ENCODE data around the gene HIVEP1. TPM values are rescaled to one million over a fixed set of nuclear protein-coding genes. Genes with fewer than 3 reads are reported as not detected.

HIVEP1 gene
- total RNA-seq, 1 experiment from 2014 or later, result 16.7 TPM

GRCh38 chr6:12149944-12150510 lies 137.9 kb downstream of the HIVEP1 start:
- ChIA-PET CTCF (interaction anchor here (0.7 kb wide), 1 partner anchor 84 kb away, joined by 4 read pairs; no protein-coding TSS in a partner anchor), POLR2A (no interaction called here)
- Histone ChIP-seq H3K27ac (ENCODE audit: low read length) (no peak overlapping the region), H3K9me3 (ENCODE audit: control insufficient read depth, insufficient read depth, low read depth, low read length) (no peaks in the 10 kb centered on the region), H3K4me1 (ENCODE audit: control insufficient read depth, insufficient read depth, low read length) (peaks cover 24% of the 10 kb centered on the region), H3K36me3 (ENCODE audit: control insufficient read depth, insufficient read depth, low read length) (no peaks in the 10 kb centered on the region), H3K4me3 (ENCODE audit: low read depth in 2 of 2, low read length in 2 of 2) (no peak overlapping the region), H3K27me3 (ENCODE audit: control insufficient read depth, insufficient read depth, low read length) (no peaks in the 10 kb centered on the region)
- intact Hi-C loops (cut with micrococcal nuclease; ENCODE audit: unreplicated experiment) (loop anchor here (1.0 to 10.0 kb wide), 4 partner anchors 82 to 495 kb away; no protein-coding TSS in a partner anchor), in situ Hi-C loops (cut with HindIII; ENCODE audit: low pct_unique_long_range_greater_than_20kb, low sequenced_read_pairs) (no loop called here)
- BruUV-seq (replicated peaks), result no TSS peak
- no peak for DNase-seq (ENCODE audit: low read depth, low spot score)
- ATAC-seq, result no peak
- no peak for TF ChIP-seq POLR2AphosphoS5 (IDR thresholded peaks at IDR 0.05; ENCODE audit: low read depth, low read length)
- TF ChIP-seq TCF7L2 (IDR thresholded peaks at IDR 0.05; ENCODE audit: low read depth, low read length), result no peak
- TF ChIP-seq SIN3A (IDR thresholded peaks at IDR 0.05; ENCODE audit: borderline replicate concordance, insufficient read depth, low read depth, low read length), result no peak
- TF ChIP-seq CTCF (IDR thresholded peaks at IDR 0.05), result no peak
- TF ChIP-seq REST (IDR thresholded peaks at IDR 0.05; ENCODE audit: insufficient read depth in 1 of 2, low read depth in 2 of 2, low read length in 1 of 2), result no peak

- Histone ChIP-seq H3K9me3 (ENCODE audit: control insufficient read depth, insufficient read depth, low read depth, low read length) (no peaks in the 10 kb centered on the region), H3K36me3 (ENCODE audit: control insufficient read depth, insufficient read depth, low read length) (no peaks in the 10 kb centered on the region), H3K4me1 (ENCODE audit: control insufficient read depth, insufficient read depth, low read length) (peaks cover 24% of the 10 kb centered on the region), H3K4me3 (ENCODE audit: low read depth in 2 of 2, low read length in 2 of 2) (no peak overlapping the region), H3K27ac (ENCODE audit: low read length) (no peak overlapping the region), H3K27me3 (ENCODE audit: control insufficient read depth, insufficient read depth, low read length) (no peaks in the 10 kb centered on the region)
- DNase-seq (ENCODE audit: low read depth, low spot score) (no peak), ATAC-seq (no peak)
- POLR2A ChIA-PET, result no interaction called here
- CTCF ChIA-PET, result no interaction called here
- intact Hi-C loops (cut with micrococcal nuclease; ENCODE audit: unreplicated experiment) (loop anchor here (1.0 to 5.0 kb wide), 2 partner anchors 81 to 136 kb away; no protein-coding TSS in a partner anchor), in situ Hi-C loops (cut with HindIII; ENCODE audit: low pct_unique_long_range_greater_than_20kb, low sequenced_read_pairs) (no loop called here)
- no TSS peak for BruUV-seq (replicated peaks)
- TF ChIP-seq POLR2AphosphoS5 (IDR thresholded peaks at IDR 0.05; ENCODE audit: low read depth, low read length) (no peak), REST (IDR thresholded peaks at IDR 0.05; ENCODE audit: insufficient read depth in 1 of 2, low read depth in 2 of 2, low read length in 1 of 2) (no peak), SIN3A (IDR thresholded peaks at IDR 0.05; ENCODE audit: borderline replicate concordance, insufficient read depth, low read depth, low read length) (no peak), CTCF (IDR thresholded peaks at IDR 0.05) (peak; percentile 85), TCF7L2 (IDR thresholded peaks at IDR 0.05; ENCODE audit: low read depth, low read length) (no peak)
Observed at GRCh38 chr6:12150812-12151432, 138.8 kb downstream of the HIVEP1 start.

Data from Panc1 (cell line).